ENCODE data around the gene FANCC.

GRCh38 chr9:95085036-95085770 lies 232.3 kb downstream of the FANCC start:
- TF ChIP-seq CTCF (IDR thresholded peaks at IDR 0.05; ENCODE audit: borderline replicate concordance, extremely low read depth, low read length, poor library complexity, severe bottlenecking), result no peak
- TF ChIP-seq EZH2 (IDR thresholded peaks at IDR 0.05; ENCODE audit: borderline replicate concordance, low read depth, low read length, severe bottlenecking), result no peak

Data from DND-41 (cell line).